ENCODE measurements around the gene CNTLN. TPM values are rescaled to one million over a fixed set of nuclear protein-coding genes. Genes with fewer than 3 reads are reported as not detected.

CNTLN gene
- total and polyA plus RNA-seq, 2 experiments from 2014 or later, result 3.6 to 9.2 TPM

GRCh38 chr9:17401858-17402257 lies 267.0 kb downstream of the CNTLN start:
- WGBS (ENCODE audit: low lambda C conversion rate, missing lambda C conversion rate), result 98% methylated on average over 2 of the region's 2 CpGs
- H3K4me1 ChIP-seq (ENCODE audit: insufficient read depth), result no peaks in the 10 kb centered on the region
- no peak overlapping the region for H3K27ac ChIP-seq
- no peaks in the 10 kb centered on the region for H4K20me1 ChIP-seq (ENCODE audit: insufficient read depth, poor library complexity, severe bottlenecking)
- no peaks in the 10 kb centered on the region for H3K27me3 ChIP-seq
- H3K4me3 ChIP-seq, result no peak overlapping the region
- H3K79me2 ChIP-seq, result no peaks in the 10 kb centered on the region
- H3K9me3 ChIP-seq (ENCODE audit: low read depth), result no peaks in the 10 kb centered on the region
- no peaks in the 10 kb centered on the region for H3K9me2 ChIP-seq (replicated peaks; ENCODE audit: insufficient read depth)
- H3K4me2 ChIP-seq, result no peak overlapping the region
- no peak for DNase-seq (ENCODE audit: low spot score)
- no peak for TF ChIP-seq EZH2 (IDR thresholded peaks at IDR 0.05; ENCODE audit: borderline replicate concordance)
- no peak for TF ChIP-seq CTCF (IDR thresholded peaks at IDR 0.05; ENCODE audit: poor library complexity)
- TF ChIP-seq EZH2phosphoT487 (IDR thresholded peaks at IDR 0.05; ENCODE audit: low read depth, severe bottlenecking, unreplicated experiment), result no peak
- H2AFZ ChIP-seq, result no peak overlapping the region
- no peaks in the 10 kb centered on the region for H3K36me3 ChIP-seq (replicated peaks; ENCODE audit: insufficient read depth, low read depth)

GRCh38 chr9:17402309-17402708 lies 267.5 kb downstream of the CNTLN start:
- Histone ChIP-seq H3K79me2 (no peaks in the 10 kb centered on the region), H4K20me1 (ENCODE audit: insufficient read depth, poor library complexity, severe bottlenecking) (no peaks in the 10 kb centered on the region), H3K27me3 (no peaks in the 10 kb centered on the region), H3K4me2 (no peak overlapping the region), H2AFZ (no peak overlapping the region), H3K4me3 (no peak overlapping the region), H3K27ac (no peak overlapping the region), H3K9me2 (replicated peaks; ENCODE audit: insufficient read depth) (no peaks in the 10 kb centered on the region), H3K36me3 (replicated peaks; ENCODE audit: insufficient read depth, low read depth) (no peaks in the 10 kb centered on the region), H3K9me3 (ENCODE audit: low read depth) (no peaks in the 10 kb centered on the region), H3K4me1 (ENCODE audit: insufficient read depth) (no peaks in the 10 kb centered on the region)
- 98% methylated on average over 2 of the region's 2 CpGs for WGBS (ENCODE audit: low lambda C conversion rate, missing lambda C conversion rate)
- DNase-seq (ENCODE audit: low spot score), result no peak
- TF ChIP-seq EZH2phosphoT487 (IDR thresholded peaks at IDR 0.05; ENCODE audit: low read depth, severe bottlenecking, unreplicated experiment) (no peak), CTCF (IDR thresholded peaks at IDR 0.05; ENCODE audit: poor library complexity) (peak; percentile 14)

- Histone ChIP-seq H3K9me2 (replicated peaks; ENCODE audit: insufficient read depth) (no peaks in the 10 kb centered on the region), H3K4me2 (no peak overlapping the region), H3K36me3 (replicated peaks; ENCODE audit: insufficient read depth, low read depth) (no peaks in the 10 kb centered on the region), H3K79me2 (no peaks in the 10 kb centered on the region), H2AFZ (no peak overlapping the region), H3K27me3 (no peaks in the 10 kb centered on the region), H3K4me1 (ENCODE audit: insufficient read depth) (no peaks in the 10 kb centered on the region), H3K9me3 (ENCODE audit: low read depth) (no peaks in the 10 kb centered on the region), H3K4me3 (no peak overlapping the region), H4K20me1 (ENCODE audit: insufficient read depth, poor library complexity, severe bottlenecking) (no peaks in the 10 kb centered on the region), H3K27ac (no peak overlapping the region)
- 95% methylated on average over 6 of the region's 6 CpGs for WGBS (ENCODE audit: low lambda C conversion rate, missing lambda C conversion rate)
- no peak for DNase-seq (ENCODE audit: low spot score)
- TF ChIP-seq EZH2 (IDR thresholded peaks at IDR 0.05; ENCODE audit: borderline replicate concordance), result no peak
- no peak for TF ChIP-seq EZH2phosphoT487 (IDR thresholded peaks at IDR 0.05; ENCODE audit: low read depth, severe bottlenecking, unreplicated experiment)
- no peak for TF ChIP-seq CTCF (IDR thresholded peaks at IDR 0.05; ENCODE audit: poor library complexity)
Measured at GRCh38 chr9:17403539-17403938, 268.7 kb downstream of the CNTLN start.

- H3K4me1 ChIP-seq (ENCODE audit: insufficient read depth), result no peaks in the 10 kb centered on the region
- 79% methylated on average over 3 of the region's 3 CpGs for WGBS (ENCODE audit: low lambda C conversion rate, missing lambda C conversion rate)
- DNase-seq (ENCODE audit: low spot score), result no peak
- no peaks in the 10 kb centered on the region for H3K36me3 ChIP-seq (replicated peaks; ENCODE audit: insufficient read depth, low read depth)
- no peak overlapping the region for H2AFZ ChIP-seq
- H3K27ac ChIP-seq, result no peak overlapping the region
- no peaks in the 10 kb centered on the region for H3K9me2 ChIP-seq (replicated peaks; ENCODE audit: insufficient read depth)
- H3K4me3 ChIP-seq, result no peak overlapping the region
- no peak overlapping the region for H3K4me2 ChIP-seq
- H4K20me1 ChIP-seq (ENCODE audit: insufficient read depth, poor library complexity, severe bottlenecking), result no peaks in the 10 kb centered on the region
- H3K79me2 ChIP-seq, result no peaks in the 10 kb centered on the region
- H3K27me3 ChIP-seq, result no peaks in the 10 kb centered on the region
- no peaks in the 10 kb centered on the region for H3K9me3 ChIP-seq (ENCODE audit: low read depth)
- no peak for TF ChIP-seq CTCF (IDR thresholded peaks at IDR 0.05; ENCODE audit: poor library complexity)
- TF ChIP-seq EZH2phosphoT487 (IDR thresholded peaks at IDR 0.05; ENCODE audit: low read depth, severe bottlenecking, unreplicated experiment), result no peak
- no peak for TF ChIP-seq EZH2 (IDR thresholded peaks at IDR 0.05; ENCODE audit: borderline replicate concordance)
Measured at GRCh38 chr9:17414986-17415385, 280.1 kb downstream of the CNTLN start.

All from hepatocyte (in vitro differentiated cells).